ELR (cell line): ENCODE results near the gene GGACT.
A peak's percentile ranks its signal among the peaks of the same experiment; 100 is the strongest.
"Not testable (repeated sequence)": the region's sequence is repeated elsewhere in the genome, so short reads cannot be mapped to it uniquely, and the experiment has no call there.

Experiments used
- DNase-seq: peaks from one replicate; pipeline ENCODE4 v3.0.0-alpha.2; 2015; ENCODE audit warnings: low read depth

The GGACT gene

GRCh38 chr13:100600915-100601314 is 12.3 kb upstream of the GGACT start:
- DNase-seq = no peak

GRCh38 chr13:100600461-100600860 is 11.9 kb upstream of the GGACT start:
- no peak for DNase-seq

GRCh38 chr13:100597253-100597652 is 8.7 kb upstream of the GGACT start:
- peak; percentile 13 for DNase-seq

GRCh38 chr13:100596516-100596915 is 7.9 kb upstream of the GGACT start:
- no peak for DNase-seq

- peak; percentile 4 for DNase-seq
Measured at GRCh38 chr13:100594731-100595130, 6.1 kb upstream of the GGACT start.

GRCh38 chr13:100594255-100594654 is 5.7 kb upstream of the GGACT start:
- no peak for DNase-seq

GRCh38 chr13:100589178-100589725 is 663 bp upstream of the GGACT start:
- DNase-seq = peak; percentile 10

- DNase-seq = no peak
Measured at GRCh38 chr13:100584896-100585295, 3.7 kb downstream of the GGACT start.

- no peak for DNase-seq
Measured at GRCh38 chr13:100581504-100581903, 7.1 kb downstream of the GGACT start.

- no peak for DNase-seq
Measured at GRCh38 chr13:100581030-100581429, 7.6 kb downstream of the GGACT start.

GRCh38 chr13:100580045-100580444 is 8.5 kb downstream of the GGACT start:
- DNase-seq = no peak

- DNase-seq = not testable (repeated sequence)
Measured at GRCh38 chr13:100577239-100577638, 11.3 kb downstream of the GGACT start.

- DNase-seq = peak; percentile 79
Measured at GRCh38 chr13:100573121-100573520, 15.5 kb downstream of the GGACT start.

GRCh38 chr13:100566543-100566942 is 22.0 kb downstream of the GGACT start:
- DNase-seq = peak; percentile 13

- no peak for DNase-seq
Measured at GRCh38 chr13:100565286-100565685, 23.3 kb downstream of the GGACT start.

GRCh38 chr13:100564444-100565223 is 24.0 kb downstream of the GGACT start:
- no peak for DNase-seq

GRCh38 chr13:100563779-100564178 is 24.8 kb downstream of the GGACT start:
- DNase-seq = no peak

GRCh38 chr13:100561599-100562204 is 26.9 kb downstream of the GGACT start:
- DNase-seq = no peak

- DNase-seq = no peak
Measured at GRCh38 chr13:100561158-100561499, 27.5 kb downstream of the GGACT start.

GRCh38 chr13:100560498-100561157 is 28.0 kb downstream of the GGACT start:
- no peak for DNase-seq

GRCh38 chr13:100559886-100560285 is 28.7 kb downstream of the GGACT start:
- DNase-seq = no peak

- DNase-seq = no peak
Measured at GRCh38 chr13:100552755-100553154, 35.8 kb downstream of the GGACT start.

GRCh38 chr13:100549316-100549715 is 39.3 kb downstream of the GGACT start:
- DNase-seq = no peak
